Spleen (tissue), 11 donors: Measurements from ENCODE around the gene MYO15A. TPM values are rescaled to one million over a fixed set of nuclear protein-coding genes. Genes with fewer than 3 reads are reported as not detected.

Experiments used
- DNase-seq: peaks from one replicate; pipeline ENCODE4 v3.0.0-alpha.2; 2020
- H3K27ac ChIP-seq, 8 donors: fragments of 200-600 bp; sonication (generic) in 7 of 8; 1 replicate in 4 of 8; 2 replicates in 4 of 8; pipeline versions ENCODE4 v1.5.0 to v1.8.0; 2016 to 2021; ENCODE audit warnings: inconsistent platforms in 4 of 8, mild to moderate bottlenecking in 4 of 8, moderate library complexity in 1 of 8
- H3K27me3 ChIP-seq, 7 donors: fragments of 200-600 bp; sonication (generic) in 6 of 7; replicated peaks in 1 of 7; 1 replicate in 4 of 7; 2 replicates in 3 of 7; pipeline versions ENCODE4 v1.5.0 to v1.8.0; 2016 to 2021; ENCODE audit warnings: inconsistent platforms in 3 of 7, mild to moderate bottlenecking in 1 of 7
- H3K36me3 ChIP-seq, 6 donors: fragments of 200-600 bp; sonication (generic) in 5 of 6; 1 replicate in 4 of 6; 2 replicates in 2 of 6; pipeline versions ENCODE4 v1.5.0 to v1.8.0; 2016 to 2021; ENCODE audit warnings: inconsistent platforms in 2 of 6
- H3K4me1 ChIP-seq, 6 donors: fragments of 200-600 bp; sonication (generic) in 5 of 6; 1 replicate in 3 of 6; 2 replicates in 3 of 6; pipeline versions ENCODE4 v1.5.0 to v1.8.0; 2016 to 2021; ENCODE audit warnings: inconsistent platforms in 3 of 6
- H3K4me3 ChIP-seq, 8 donors: fragments of 200-600 bp; sonication (generic) in 7 of 8; 1 replicate in 4 of 8; 2 replicates in 4 of 8; pipeline versions ENCODE4 v1.5.0 to v1.8.0; 2016 to 2021; ENCODE audit warnings: inconsistent platforms in 4 of 8, mild to moderate bottlenecking in 4 of 8, moderate library complexity in 2 of 8
- H3K9me3 ChIP-seq, 8 donors: fragments of 200-600 bp; sonication (generic) in 7 of 8; 1 replicate in 4 of 8; 2 replicates in 4 of 8; pipeline versions ENCODE4 v1.5.0 to v1.8.0; 2016 to 2021; ENCODE audit warnings: inconsistent platforms in 4 of 8
- POLR2A ChIP-seq, 3 donors: fragments of 450-650 bp; IDR thresholded peaks; one replicate each; pipeline ENCODE4 v1.5.1; 2017; ENCODE audit warnings: antibody characterized with exemption in 3 of 3, mild to moderate bottlenecking in 1 of 3
- POLR2AphosphoS5 ChIP-seq, 3 donors: sonication (generic); formaldehyde crosslinking; IDR thresholded peaks; one replicate each; pipeline ENCODE4 v1.5.1; 2017; ENCODE audit warnings: antibody characterized with exemption in 3 of 3
- WGBS, 5 donors: extraction: QIAGEN DNeasy Blood & Tissue Kit in 3 of 5; methylation state at CpG; one replicate each; pipeline versions ENCODE4 v1.1.5 to v1.1.7; 2013 to 2018; 5-methylcytosine and 5-hydroxymethylcytosine counted together
- intact Hi-C: fragments of 100-400 bp; cut with DNase I; formaldehyde crosslinking; loops from one replicate; pipeline ENCODE4 v1.15.0; 2023; ENCODE audit warnings: low total_unique reads
- polyA plus RNA-seq, 3 donors: library from polyadenylated mRNA; stranded (reverse); fragments of 200-250 nt; gene quantifications; one replicate each; pipeline ENCODE4 v1.2.1, GENCODE V29; 2013
- total RNA-seq, 7 donors: library from RNA; depleted of rRNA in 3 of 7; stranded (reverse); fragments of >200 nt in 3 of 7; fragmentation: NEBNext Ultra II Directional in 4 of 7; extraction: Animal tissue kit (Norgen Biotek cat#: 25700) in 4 of 7; gene quantifications; one replicate each; pipeline versions ENCODE4 v1.1.0 to v1.2.1, GENCODE V29; 2016 to 2021
- TF ChIP-seq, protein P1 (sequence below), 11 experiments: fragments of 200-600 bp in 7 of 11; fragments of 450-650 bp in 4 of 11; sonication (generic) in 4 of 11; IDR thresholded peaks in 8 of 11; conservative IDR thresholded peaks in 3 of 11; 1 replicate in 7 of 11; 2 replicates in 4 of 11; pipeline versions ENCODE4 v1.4.0 to v1.8.0; 2016 to 2021; ENCODE audit warnings: antibody characterized with exemption in 11 of 11, inconsistent platforms in 4 of 11, mild to moderate bottlenecking in 1 of 11
- donor health status: healthy with polysubstance abuse.
- donor health status: DM: no; HTN: no; CAD: no; lungs with moderate emphysema.
- donor health status: DM: no; HTN: no; CAD: no.
- donor health status: Bipolar disorder and iron deficiency.
- donor health status: healthy.
- donor health status: DM: no; HTN: no; CAD: no.
- donor health status: DM: yes; HTN: yes; CAD: no.

MYO15A gene
- total and polyA plus RNA-seq, 10 donors: 0.26 to 1.9 (median 0.84) TPM

- TF ChIP-seq POLR2A (IDR thresholded peaks at IDR 0.05) (no peak), POLR2AphosphoS5 (IDR thresholded peaks at IDR 0.05) (no peak)
- TF ChIP-seq, protein P1, sequence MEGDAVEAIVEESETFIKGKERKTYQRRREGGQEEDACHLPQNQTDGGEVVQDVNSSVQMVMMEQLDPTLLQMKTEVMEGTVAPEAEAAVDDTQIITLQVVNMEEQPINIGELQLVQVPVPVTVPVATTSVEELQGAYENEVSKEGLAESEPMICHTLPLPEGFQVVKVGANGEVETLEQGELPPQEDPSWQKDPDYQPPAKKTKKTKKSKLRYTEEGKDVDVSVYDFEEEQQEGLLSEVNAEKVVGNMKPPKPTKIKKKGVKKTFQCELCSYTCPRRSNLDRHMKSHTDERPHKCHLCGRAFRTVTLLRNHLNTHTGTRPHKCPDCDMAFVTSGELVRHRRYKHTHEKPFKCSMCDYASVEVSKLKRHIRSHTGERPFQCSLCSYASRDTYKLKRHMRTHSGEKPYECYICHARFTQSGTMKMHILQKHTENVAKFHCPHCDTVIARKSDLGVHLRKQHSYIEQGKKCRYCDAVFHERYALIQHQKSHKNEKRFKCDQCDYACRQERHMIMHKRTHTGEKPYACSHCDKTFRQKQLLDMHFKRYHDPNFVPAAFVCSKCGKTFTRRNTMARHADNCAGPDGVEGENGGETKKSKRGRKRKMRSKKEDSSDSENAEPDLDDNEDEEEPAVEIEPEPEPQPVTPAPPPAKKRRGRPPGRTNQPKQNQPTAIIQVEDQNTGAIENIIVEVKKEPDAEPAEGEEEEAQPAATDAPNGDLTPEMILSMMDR (IDR thresholded peaks at IDR 0.05 in 8 of 11, conservative IDR thresholded peaks at IDR 0.05 in 3 of 11): no peak
- DNase-seq: no peak
- 80 to 91% (median 87%) methylated on average over 5 of the region's 5 CpGs for WGBS, 5 donors
- Histone ChIP-seq H3K4me1 (peaks cover 5 to 35% (median 19%) of the 10 kb centered on the region in 6 donors), H3K9me3 (no peaks in the 10 kb centered on the region), H3K27ac (no peak overlapping the region), H3K36me3 (no peaks in the 10 kb centered on the region), H3K4me3 (no peak overlapping the region), H3K27me3 (no peaks in the 10 kb centered on the region)
- intact Hi-C loops: no loop called here
Observed at GRCh38 chr17:18160128-18160856, 51.7 kb downstream of the MYO15A start.

DNA sequence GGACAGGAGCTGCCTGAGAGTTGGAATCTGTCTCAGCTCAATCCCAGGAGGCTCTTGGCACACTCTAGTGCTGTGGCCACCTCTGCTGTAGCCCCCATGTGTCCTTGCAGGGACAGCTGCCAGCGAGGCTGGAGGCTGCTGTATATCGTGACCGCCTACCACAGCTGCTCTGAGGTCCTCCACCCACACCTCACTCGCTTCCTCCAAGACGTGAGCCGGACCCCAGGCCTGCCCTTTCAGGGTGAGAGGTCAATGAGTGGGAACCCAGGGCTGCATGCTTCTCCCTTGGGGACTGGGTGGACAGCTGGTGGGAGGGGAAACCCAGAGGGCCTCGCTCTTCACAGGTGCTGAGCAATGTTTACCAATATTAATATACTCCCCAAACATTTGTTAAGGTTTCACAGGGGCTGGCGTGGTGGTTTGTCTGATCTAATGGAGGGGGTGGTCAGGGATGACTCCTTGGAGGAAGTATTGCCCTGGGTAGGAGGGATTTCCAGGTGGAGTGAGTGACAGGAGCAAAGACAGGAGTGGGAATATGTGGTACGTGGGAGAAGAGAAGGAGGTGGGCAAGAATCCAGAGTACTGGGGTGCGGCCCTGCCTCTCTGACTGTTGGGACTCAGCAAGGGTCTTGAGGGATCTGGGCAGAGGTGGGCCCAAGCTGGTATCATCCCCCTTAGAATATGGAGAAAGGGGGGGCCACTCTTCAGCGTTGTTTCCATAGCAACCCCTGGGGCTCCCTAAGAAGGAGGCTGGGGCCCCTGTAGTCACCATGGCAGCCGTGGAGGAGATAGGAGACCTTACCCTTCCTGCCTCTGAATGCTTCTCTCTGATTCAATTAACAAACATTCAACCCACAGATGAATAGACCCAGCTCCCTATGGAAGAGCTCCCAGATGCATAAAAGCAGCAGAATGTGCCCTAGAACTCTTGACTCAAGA is 52.9 kb downstream of the MYO15A start:
- WGBS, 5 donors: 61 to 72% (median 70%) methylated on average over 12 of the region's 12 CpGs
- Histone ChIP-seq H3K4me3 (no peak overlapping the region), H3K4me1 (peaks cover 5 to 28% (median 19%) of the 10 kb centered on the region in 6 donors), H3K36me3 (no peaks in the 10 kb centered on the region), H3K27ac (no peak overlapping the region), H3K9me3 (no peaks in the 10 kb centered on the region), H3K27me3 (no peaks in the 10 kb centered on the region)
- intact Hi-C loops: no loop called here
- no peak for DNase-seq
- TF ChIP-seq, protein P1 (IDR thresholded peaks at IDR 0.05 in 8 of 11, conservative IDR thresholded peaks at IDR 0.05 in 3 of 11): no peak
- TF ChIP-seq POLR2AphosphoS5 (IDR thresholded peaks at IDR 0.05) (no peak), POLR2A (IDR thresholded peaks at IDR 0.05) (no peak)

DNA sequence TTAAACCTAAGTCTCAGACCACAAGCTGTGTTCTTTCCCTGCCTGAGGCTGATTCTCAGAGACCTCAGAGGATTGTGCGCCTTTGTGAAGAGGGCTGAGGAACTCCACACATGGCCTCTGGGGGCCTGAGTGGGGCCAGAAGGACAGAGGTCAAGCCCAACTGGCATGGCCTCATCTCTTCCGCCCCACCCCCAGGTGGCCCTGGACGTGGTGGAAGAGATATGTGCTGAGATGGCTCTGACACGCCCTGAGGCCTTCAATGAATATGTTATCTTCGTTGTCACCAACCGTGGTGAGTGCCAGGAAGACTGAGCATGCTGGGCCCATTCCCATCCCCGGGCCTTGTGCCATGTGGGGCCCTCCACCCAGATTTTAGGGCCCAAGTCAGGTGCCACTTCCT is 55.0 kb downstream of the MYO15A start:
- no peaks in the 10 kb centered on the region for H3K27me3 ChIP-seq
- H3K4me1 ChIP-seq: peaks cover 3 to 8% (median 4%) of the 10 kb centered on the region in 6 donors
- intact Hi-C loops: no loop called here
- TF ChIP-seq POLR2AphosphoS5 (IDR thresholded peaks at IDR 0.05) (no peak), POLR2A (IDR thresholded peaks at IDR 0.05) (no peak)
- no peak overlapping the region for H3K27ac ChIP-seq
- WGBS, 5 donors: 56 to 77% (median 74%) methylated on average over 7 of the region's 7 CpGs
- H3K9me3 ChIP-seq: peaks cover 0 to 2% (median 0%) of the 10 kb centered on the region in 8 donors
- no peak overlapping the region for H3K4me3 ChIP-seq
- H3K36me3 ChIP-seq: no peaks in the 10 kb centered on the region
- DNase-seq: no peak

GRCh38 chr17:18166894-18167293 is 58.3 kb downstream of the MYO15A start:
- Histone ChIP-seq H3K4me3 (no peak overlapping the region), H3K27me3 (no peaks in the 10 kb centered on the region), H3K27ac (no peak overlapping the region), H3K9me3 (peaks cover 0 to 2% (median 0%) of the 10 kb centered on the region in 8 donors), H3K4me1 (no peaks in the 10 kb centered on the region), H3K36me3 (no peaks in the 10 kb centered on the region)
- WGBS, 5 donors: 73 to 87% (median 76%) methylated on average over 4 to 5 of the region's 5 CpGs
- intact Hi-C loops: no loop called here
- DNase-seq: no peak
- TF ChIP-seq POLR2AphosphoS5 (IDR thresholded peaks at IDR 0.05) (no peak), POLR2A (IDR thresholded peaks at IDR 0.05) (no peak)
- TF ChIP-seq, protein P1 (IDR thresholded peaks at IDR 0.05 in 8 of 11, conservative IDR thresholded peaks at IDR 0.05 in 3 of 11): no peak
